Measurements from ENCODE around the gene TARS3.

The TARS3 gene

DNA sequence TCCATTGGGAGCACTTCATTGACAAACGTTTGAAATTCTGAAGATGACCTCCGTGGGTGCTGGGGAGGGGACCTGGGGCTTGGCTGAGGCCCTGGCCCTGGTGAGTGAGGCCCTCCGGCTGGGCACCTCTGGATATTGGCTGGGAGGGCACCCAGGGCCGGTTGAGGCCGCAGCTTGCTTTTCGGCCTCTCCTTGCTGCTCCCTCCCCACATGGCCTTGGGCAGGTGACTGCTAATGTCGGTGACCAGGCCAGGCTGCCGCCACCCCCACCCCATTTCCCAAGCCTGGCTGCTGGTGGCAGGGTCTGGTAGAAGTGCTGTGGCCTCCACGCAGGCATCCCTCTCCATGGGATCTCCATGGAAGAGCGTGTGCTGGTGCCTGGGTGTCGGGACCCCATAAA is 111.6 kb downstream of the TARS3 start:
- Histone ChIP-seq H3K9ac (ENCODE audit: low read length in 5 of 5) (no peak overlapping the region), H3K27ac (ENCODE audit: low read depth, low read length) (no peak overlapping the region), H3K27me3 (ENCODE audit: control insufficient read depth in 5 of 5, insufficient read depth in 4 of 5, low read length in 5 of 5) (peaks cover 0 to 3% (median 0%) of the 10 kb centered on the region in 5 donors), H3K4me3 (ENCODE audit: low read depth in 1 of 5, low read length in 5 of 5) (no peak overlapping the region), H3K9me3 (ENCODE audit: control insufficient read depth in 5 of 5, low read length in 5 of 5) (no peaks in the 10 kb centered on the region), H3K36me3 (ENCODE audit: control insufficient read depth in 5 of 5, insufficient read depth in 5 of 5, low read length in 5 of 5) (no peaks in the 10 kb centered on the region), H3K4me1 (ENCODE audit: control insufficient read depth in 5 of 5, insufficient read depth in 5 of 5, low read length in 5 of 5) (peaks cover 8 to 60% (median 30%) of the 10 kb centered on the region in 5 donors)

DNA sequence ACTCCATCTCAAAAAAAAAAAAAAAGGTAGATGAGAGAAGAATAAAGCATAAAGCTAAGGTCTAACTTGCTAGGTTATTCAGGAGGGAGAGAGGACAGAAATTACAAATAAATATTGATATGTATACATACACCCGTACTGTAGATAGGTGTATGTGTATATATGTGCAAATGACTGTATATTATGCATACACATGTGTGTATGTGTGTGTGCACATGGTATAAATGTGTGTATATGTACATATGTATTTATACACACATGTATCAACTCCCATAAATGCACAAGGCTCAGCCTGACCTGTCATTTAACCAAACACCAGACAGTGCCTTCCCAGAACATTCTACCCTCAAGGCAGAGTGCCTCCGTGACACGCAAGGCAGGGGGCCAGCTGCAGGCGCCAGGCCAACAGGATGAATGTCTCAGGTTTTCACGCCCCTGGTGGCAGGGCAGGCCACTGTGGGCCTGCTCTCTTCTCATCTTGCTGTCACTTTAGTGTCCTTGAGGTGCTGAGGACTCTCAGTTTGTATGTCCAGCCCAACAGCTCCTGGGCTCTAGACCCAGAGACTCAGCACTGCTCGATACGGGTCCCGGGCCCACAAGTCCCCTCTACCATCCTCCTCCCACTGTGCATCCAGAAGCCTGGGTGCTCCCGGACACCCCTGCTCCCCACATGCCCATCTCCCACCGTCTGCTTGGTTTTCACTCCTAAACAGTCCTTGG is 112.5 kb downstream of the TARS3 start:
- Histone ChIP-seq H3K4me1 (ENCODE audit: control insufficient read depth in 5 of 5, insufficient read depth in 5 of 5, low read length in 5 of 5) (peaks cover 8 to 50% (median 29%) of the 10 kb centered on the region in 5 donors), H3K27ac (ENCODE audit: low read depth, low read length) (no peak overlapping the region), H3K4me3 (ENCODE audit: low read depth in 1 of 5, low read length in 5 of 5) (no peak overlapping the region), H3K9me3 (ENCODE audit: control insufficient read depth in 5 of 5, low read length in 5 of 5) (no peaks in the 10 kb centered on the region), H3K9ac (ENCODE audit: low read length in 5 of 5) (no peak overlapping the region), H3K36me3 (ENCODE audit: control insufficient read depth in 5 of 5, insufficient read depth in 5 of 5, low read length in 5 of 5) (no peaks in the 10 kb centered on the region), H3K27me3 (ENCODE audit: control insufficient read depth in 5 of 5, insufficient read depth in 4 of 5, low read length in 5 of 5) (peaks cover 0 to 3% (median 0%) of the 10 kb centered on the region in 5 donors)

DNA sequence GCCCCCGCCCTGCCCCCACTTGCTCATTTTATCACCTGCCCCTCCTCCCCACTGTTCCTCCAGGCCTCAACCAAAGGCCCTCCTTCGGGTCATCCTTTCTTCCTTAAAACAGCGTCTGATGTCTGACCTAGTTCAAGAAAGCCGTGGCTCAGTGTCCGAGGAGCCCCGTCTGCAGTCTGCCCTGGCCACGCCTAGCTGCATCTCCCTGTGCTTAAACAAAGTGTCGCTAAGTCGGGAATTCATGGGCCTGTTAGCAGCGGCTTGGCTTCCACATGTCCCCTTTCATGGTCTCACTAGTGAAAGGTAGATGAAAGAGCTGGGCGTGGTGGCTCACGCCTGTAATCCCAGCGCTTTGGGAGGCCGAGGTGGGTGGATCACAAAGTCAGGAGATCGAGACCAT is 113.3 kb downstream of the TARS3 start:
- H3K36me3 ChIP-seq (ENCODE audit: control insufficient read depth in 5 of 5, insufficient read depth in 5 of 5, low read length in 5 of 5), result no peaks in the 10 kb centered on the region
- H3K4me1 ChIP-seq (ENCODE audit: control insufficient read depth in 5 of 5, insufficient read depth in 5 of 5, low read length in 5 of 5), result peaks cover 7 to 43% (median 23%) of the 10 kb centered on the region in 5 donors
- no peak overlapping the region for H3K27ac ChIP-seq (ENCODE audit: low read depth, low read length)
- H3K9ac ChIP-seq (ENCODE audit: low read length in 5 of 5), result no peak overlapping the region
- no peak overlapping the region for H3K4me3 ChIP-seq (ENCODE audit: low read depth in 1 of 5, low read length in 5 of 5)
- H3K27me3 ChIP-seq (ENCODE audit: control insufficient read depth in 5 of 5, insufficient read depth in 4 of 5, low read length in 5 of 5), result peaks cover 0 to 3% (median 0%) of the 10 kb centered on the region in 5 donors
- no peaks in the 10 kb centered on the region for H3K9me3 ChIP-seq (ENCODE audit: control insufficient read depth in 5 of 5, low read length in 5 of 5)

DNA sequence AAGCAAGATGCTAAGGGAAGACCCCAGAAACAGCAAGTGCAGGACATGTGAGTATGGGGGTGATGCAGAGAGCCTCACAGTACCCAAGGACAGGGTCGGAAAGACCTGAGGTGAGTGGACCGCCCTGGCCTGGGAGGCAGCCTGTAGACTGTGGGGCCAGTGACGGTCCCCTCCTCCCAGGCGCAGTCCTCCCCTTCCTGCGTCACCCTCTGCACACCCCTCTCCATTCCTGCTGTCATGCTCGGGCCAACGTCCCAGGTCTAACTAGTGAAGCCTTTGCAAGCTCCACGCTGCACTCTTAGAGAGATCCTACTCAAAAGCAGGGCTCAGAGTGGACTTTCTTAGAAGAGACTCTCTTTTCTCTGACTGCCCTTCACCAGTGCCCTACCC is 113.7 kb downstream of the TARS3 start:
- no peak overlapping the region for H3K27ac ChIP-seq (ENCODE audit: low read depth, low read length)
- H3K27me3 ChIP-seq (ENCODE audit: control insufficient read depth in 5 of 5, insufficient read depth in 4 of 5, low read length in 5 of 5), result peaks cover 0 to 3% (median 0%) of the 10 kb centered on the region in 5 donors
- no peak overlapping the region for H3K4me3 ChIP-seq (ENCODE audit: low read depth in 1 of 5, low read length in 5 of 5)
- H3K9ac ChIP-seq (ENCODE audit: low read length in 5 of 5), result no peak overlapping the region
- H3K4me1 ChIP-seq (ENCODE audit: control insufficient read depth in 5 of 5, insufficient read depth in 5 of 5, low read length in 5 of 5), result peaks cover 7 to 40% (median 22%) of the 10 kb centered on the region in 5 donors
- H3K36me3 ChIP-seq (ENCODE audit: control insufficient read depth in 5 of 5, insufficient read depth in 5 of 5, low read length in 5 of 5), result no peaks in the 10 kb centered on the region
- H3K9me3 ChIP-seq (ENCODE audit: control insufficient read depth in 5 of 5, low read length in 5 of 5), result no peaks in the 10 kb centered on the region

DNA sequence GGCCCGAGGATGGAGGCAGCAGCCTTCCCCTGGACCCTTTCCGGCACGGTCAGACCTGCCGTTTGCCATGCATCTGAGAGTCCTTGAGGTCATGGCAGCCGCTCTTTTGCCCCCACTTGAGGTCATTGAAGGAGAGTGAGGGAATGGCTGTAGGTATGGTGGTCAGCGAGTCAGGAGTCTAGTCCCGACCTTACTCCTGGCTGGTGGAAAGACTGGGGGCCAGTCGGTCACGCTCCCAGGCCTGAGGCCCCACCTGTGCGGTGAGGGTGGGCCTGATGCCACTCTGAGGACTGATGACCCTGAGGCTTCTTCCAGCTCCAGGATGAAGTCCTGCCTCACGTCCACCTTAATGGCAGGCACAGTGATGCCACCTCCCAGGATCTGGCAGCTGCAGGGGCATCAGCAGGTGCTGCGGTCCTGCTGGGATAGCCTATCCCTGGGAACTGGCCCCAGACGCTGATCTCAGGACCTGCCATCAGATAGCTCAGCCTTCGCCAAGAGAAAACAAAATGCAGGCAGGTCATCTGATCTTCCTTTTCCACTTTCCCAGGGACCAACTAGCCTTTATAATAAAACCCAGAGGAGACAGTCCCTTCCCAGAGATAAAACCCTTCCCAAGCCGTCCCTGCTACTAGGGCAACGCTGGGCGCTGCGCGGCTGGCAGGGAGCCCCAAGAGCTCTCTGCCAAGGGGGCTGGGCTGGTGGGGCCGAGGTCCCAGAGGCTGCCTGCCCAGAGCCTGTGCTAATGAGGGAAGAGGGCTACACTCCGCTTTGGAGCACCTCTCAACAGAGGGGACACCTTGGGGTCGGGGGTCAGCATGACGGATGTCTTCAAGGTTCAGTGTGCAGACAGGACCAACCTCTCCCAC is 114.3 kb downstream of the TARS3 start:
- Histone ChIP-seq H3K27ac (ENCODE audit: low read depth, low read length) (no peak overlapping the region), H3K27me3 (ENCODE audit: control insufficient read depth in 5 of 5, insufficient read depth in 4 of 5, low read length in 5 of 5) (no peaks in the 10 kb centered on the region), H3K4me1 (ENCODE audit: control insufficient read depth in 5 of 5, insufficient read depth in 5 of 5, low read length in 5 of 5) (peaks cover 3 to 36% (median 16%) of the 10 kb centered on the region in 5 donors), H3K9me3 (ENCODE audit: control insufficient read depth in 5 of 5, low read length in 5 of 5) (no peaks in the 10 kb centered on the region), H3K36me3 (ENCODE audit: control insufficient read depth in 5 of 5, insufficient read depth in 5 of 5, low read length in 5 of 5) (no peaks in the 10 kb centered on the region), H3K9ac (ENCODE audit: low read length in 5 of 5) (no peak overlapping the region), H3K4me3 (ENCODE audit: low read depth in 1 of 5, low read length in 5 of 5) (no peak overlapping the region)

DNA sequence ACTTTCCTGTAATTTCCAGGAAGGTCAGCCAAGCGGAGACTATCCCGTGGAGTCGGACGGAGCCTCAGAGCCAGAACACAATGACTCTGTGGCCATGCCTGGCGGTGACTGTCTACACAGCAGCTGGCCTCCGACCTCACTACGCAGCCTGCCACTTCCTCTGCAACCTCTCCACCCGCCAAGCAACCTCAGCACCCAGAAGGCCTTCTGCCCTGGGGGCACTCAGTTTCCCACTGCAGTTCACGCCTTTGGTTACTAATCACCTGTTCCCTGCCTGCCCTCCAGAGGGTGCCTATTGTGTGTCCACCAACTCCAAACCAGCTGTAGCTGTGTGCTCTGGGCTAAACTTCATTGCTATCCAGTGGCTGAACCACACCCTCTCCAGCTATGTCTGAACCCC is 116.1 kb downstream of the TARS3 start:
- no peak overlapping the region for H3K4me3 ChIP-seq (ENCODE audit: low read depth in 1 of 5, low read length in 5 of 5)

DNA sequence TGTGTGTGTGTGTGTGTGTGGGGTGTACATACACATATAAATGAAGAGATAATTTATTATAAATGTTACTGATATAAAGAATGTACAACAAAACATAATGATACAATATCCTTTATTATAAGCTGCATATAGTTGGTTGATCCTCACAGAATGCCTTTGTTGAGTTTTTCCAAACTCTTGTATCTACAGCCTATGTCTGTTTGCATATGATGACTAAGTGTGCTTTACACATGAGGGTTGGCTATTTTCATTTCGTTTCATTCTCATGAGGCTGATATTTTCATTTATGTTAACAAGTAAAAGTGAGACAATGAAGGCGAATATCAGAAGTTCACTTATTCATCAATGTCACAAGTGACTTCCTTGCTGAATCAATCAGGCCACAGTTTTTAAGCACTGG is 117.2 kb downstream of the TARS3 start:
- no peak overlapping the region for H3K27ac ChIP-seq (ENCODE audit: low read depth, low read length)
- peaks cover 0 to 12% (median 7%) of the 10 kb centered on the region in 5 donors for H3K4me1 ChIP-seq (ENCODE audit: control insufficient read depth in 5 of 5, insufficient read depth in 5 of 5, low read length in 5 of 5)
- H3K27me3 ChIP-seq (ENCODE audit: control insufficient read depth in 5 of 5, insufficient read depth in 4 of 5, low read length in 5 of 5), result peaks cover 0 to 2% (median 0%) of the 10 kb centered on the region in 5 donors
- no peaks in the 10 kb centered on the region for H3K9me3 ChIP-seq (ENCODE audit: control insufficient read depth in 5 of 5, low read length in 5 of 5)
- no peak overlapping the region for H3K9ac ChIP-seq (ENCODE audit: low read length in 5 of 5)
- H3K4me3 ChIP-seq (ENCODE audit: low read depth in 1 of 5, low read length in 5 of 5), result no peak overlapping the region
- no peaks in the 10 kb centered on the region for H3K36me3 ChIP-seq (ENCODE audit: control insufficient read depth in 5 of 5, insufficient read depth in 5 of 5, low read length in 5 of 5)

More for the DNA sequence above, 116.1 kb downstream of the TARS3 start:
- Histone ChIP-seq H3K9me3 (ENCODE audit: control insufficient read depth in 5 of 5, low read length in 5 of 5) (no peaks in the 10 kb centered on the region), H3K27me3 (ENCODE audit: control insufficient read depth in 5 of 5, insufficient read depth in 4 of 5, low read length in 5 of 5) (no peaks in the 10 kb centered on the region), H3K36me3 (ENCODE audit: control insufficient read depth in 5 of 5, insufficient read depth in 5 of 5, low read length in 5 of 5) (no peaks in the 10 kb centered on the region), H3K4me1 (ENCODE audit: control insufficient read depth in 5 of 5, insufficient read depth in 5 of 5, low read length in 5 of 5) (peaks cover 1 to 20% (median 13%) of the 10 kb centered on the region in 5 donors), H3K9ac (ENCODE audit: low read length in 5 of 5) (no peak overlapping the region), H3K27ac (ENCODE audit: low read depth, low read length) (no peak overlapping the region)

DNA sequence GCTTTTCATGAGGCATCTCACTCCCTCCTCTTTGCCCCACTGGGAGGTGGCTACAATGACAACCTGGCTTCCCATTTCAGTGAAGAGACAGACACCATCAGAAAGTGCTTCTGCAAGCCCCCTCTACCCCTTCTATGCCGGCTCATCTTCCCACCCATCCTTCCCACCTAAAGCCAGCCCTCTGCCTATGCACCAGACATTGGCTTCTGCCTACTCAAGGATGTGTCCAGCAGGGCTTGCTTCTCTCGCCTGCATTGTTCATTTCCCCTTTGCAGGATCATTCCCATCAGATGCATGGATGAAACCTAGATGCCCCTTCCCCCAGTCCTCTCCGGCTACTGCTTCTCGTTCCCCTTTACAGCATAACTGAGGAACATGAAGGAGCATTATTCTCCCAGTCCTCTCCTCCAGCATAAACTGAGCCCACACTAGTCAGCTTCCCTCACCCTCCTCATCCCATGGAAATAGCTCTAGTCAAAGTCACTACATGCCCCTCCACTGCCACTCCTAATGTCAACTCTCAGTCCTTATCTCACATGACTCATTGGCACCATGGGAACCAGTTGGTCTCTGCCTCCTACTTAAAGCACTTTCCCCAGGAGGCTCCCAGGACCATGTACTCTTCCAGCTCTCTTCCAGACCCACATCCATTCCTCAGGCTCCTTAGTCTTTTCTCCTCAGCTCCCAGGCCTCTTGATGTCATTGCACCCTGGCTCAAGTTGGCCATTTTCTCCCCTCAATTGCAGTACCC is 120.0 kb downstream of the TARS3 start:
- no peak overlapping the region for H3K27ac ChIP-seq (ENCODE audit: low read depth, low read length)

More for the DNA sequence above, 120.0 kb downstream of the TARS3 start:
- Histone ChIP-seq H3K4me1 (ENCODE audit: control insufficient read depth in 5 of 5, insufficient read depth in 5 of 5, low read length in 5 of 5) (peaks cover 0 to 8% (median 3%) of the 10 kb centered on the region in 5 donors), H3K27me3 (ENCODE audit: control insufficient read depth in 5 of 5, insufficient read depth in 4 of 5, low read length in 5 of 5) (peaks cover 0 to 7% (median 3%) of the 10 kb centered on the region in 5 donors), H3K36me3 (ENCODE audit: control insufficient read depth in 5 of 5, insufficient read depth in 5 of 5, low read length in 5 of 5) (no peaks in the 10 kb centered on the region), H3K9me3 (ENCODE audit: control insufficient read depth in 5 of 5, low read length in 5 of 5) (no peaks in the 10 kb centered on the region), H3K4me3 (ENCODE audit: low read depth in 1 of 5, low read length in 5 of 5) (no peak overlapping the region), H3K9ac (ENCODE audit: low read length in 5 of 5) (no peak overlapping the region)

Measured in subcutaneous abdominal adipose tissue (tissue), 5 donors.